ENCODE data around the gene DNAAF2.
"Not testable (repeated sequence)": the region's sequence is repeated elsewhere in the genome, so short reads cannot be mapped to it uniquely, and the experiment has no call there.

The DNAAF2 gene

GRCh38 chr14:49634547-49635334 lies at the start of gene DNAAF2:
Gene DNAAF2 (minus strand): TSS chr14:49635244. CDS start chr14:49635149, 95 bp downstream.
- H3K4me3 ChIP-seq (ENCODE audit: low read depth, low read length): peak within 1 kb of the TSS; percentile 87
- TF ChIP-seq POLR2A (IDR thresholded peaks at IDR 0.05; ENCODE audit: extremely low read depth, insufficient read length) (peak; percentile 16), CTCF (IDR thresholded peaks at IDR 0.05; ENCODE audit: low read depth, low read length) (no peak), MAX (IDR thresholded peaks at IDR 0.05; ENCODE audit: low read depth, low read length) (peak; percentile 64), MYC (IDR thresholded peaks at IDR 0.05; ENCODE audit: low read depth, low read length) (no peak; the same call in none of the 2 replicates)
- DNase-seq (ENCODE audit: low read depth): peak; percentile 75

GRCh38 chr14:49679271-49679670 lies 44.2 kb upstream of the DNAAF2 start:
- DNase-seq (ENCODE audit: low read depth): no peak

GRCh38 chr14:49677643-49678042 lies 42.6 kb upstream of the DNAAF2 start:
- no peak for DNase-seq (ENCODE audit: low read depth)
- TF ChIP-seq MYC (IDR thresholded peaks at IDR 0.05; ENCODE audit: low read depth, low read length) (no peak), MAX (IDR thresholded peaks at IDR 0.05; ENCODE audit: low read depth, low read length) (no peak), POLR2A (IDR thresholded peaks at IDR 0.05; ENCODE audit: extremely low read depth, insufficient read length) (no peak), CTCF (IDR thresholded peaks at IDR 0.05; ENCODE audit: low read depth, low read length) (no peak)
- H3K4me3 ChIP-seq (ENCODE audit: low read depth, low read length): no peak overlapping the region

More at GRCh38 chr14:49679271-49679670, 44.2 kb upstream of the DNAAF2 start:
- no peak for TF ChIP-seq CTCF (IDR thresholded peaks at IDR 0.05; ENCODE audit: low read depth, low read length)
- TF ChIP-seq POLR2A (IDR thresholded peaks at IDR 0.05; ENCODE audit: extremely low read depth, insufficient read length): no peak
- no peak for TF ChIP-seq MYC (IDR thresholded peaks at IDR 0.05; ENCODE audit: low read depth, low read length)
- TF ChIP-seq MAX (IDR thresholded peaks at IDR 0.05; ENCODE audit: low read depth, low read length): no peak
- H3K4me3 ChIP-seq (ENCODE audit: low read depth, low read length): no peak overlapping the region

GRCh38 chr14:49673586-49673985 lies 38.5 kb upstream of the DNAAF2 start:
- DNase-seq (ENCODE audit: low read depth): no peak
- H3K4me3 ChIP-seq (ENCODE audit: low read depth, low read length): no peak overlapping the region
- no peak for TF ChIP-seq MYC (IDR thresholded peaks at IDR 0.05; ENCODE audit: low read depth, low read length)

- H3K4me3 ChIP-seq (ENCODE audit: low read depth, low read length): no peak overlapping the region
- TF ChIP-seq POLR2A (IDR thresholded peaks at IDR 0.05; ENCODE audit: extremely low read depth, insufficient read length): no peak
- TF ChIP-seq MYC (IDR thresholded peaks at IDR 0.05; ENCODE audit: low read depth, low read length): no peak
- DNase-seq (ENCODE audit: low read depth): no peak
Observed at GRCh38 chr14:49670475-49670874, 35.4 kb upstream of the DNAAF2 start.

- DNase-seq (ENCODE audit: low read depth): no peak
- H3K4me3 ChIP-seq (ENCODE audit: low read depth, low read length): no peak overlapping the region
- TF ChIP-seq MYC (IDR thresholded peaks at IDR 0.05; ENCODE audit: low read depth, low read length): no peak
- no peak for TF ChIP-seq POLR2A (IDR thresholded peaks at IDR 0.05; ENCODE audit: extremely low read depth, insufficient read length)
- no peak for TF ChIP-seq MAX (IDR thresholded peaks at IDR 0.05; ENCODE audit: low read depth, low read length)
- TF ChIP-seq CTCF (IDR thresholded peaks at IDR 0.05; ENCODE audit: low read depth, low read length): no peak
Observed at GRCh38 chr14:49659526-49660455, 24.7 kb upstream of the DNAAF2 start.

- DNase-seq (ENCODE audit: low read depth); H3K4me3 ChIP-seq (ENCODE audit: low read depth, low read length): not testable (repeated sequence)
Observed at GRCh38 chr14:49657500-49657899, 22.5 kb upstream of the DNAAF2 start.
